BLaER1 treated with 17β-estradiol and CSF1 and Interleukin-3, amounts not matched to agents 10 nM and 100 nM (cell line): ENCODE results near the gene NTM.
"Not testable (repeated sequence)": the region's sequence is repeated elsewhere in the genome, so short reads cannot be mapped to it uniquely, and the experiment has no call there.

Experiments
- H3K27ac ChIP-seq, 11 experiments: shearing (Covaris generic); formaldehyde crosslinking; 2 replicates each; pipeline ENCODE4 v1.8.1; 2022
- H3K27me3 ChIP-seq, 11 experiments: shearing (Covaris generic); formaldehyde crosslinking; 2 replicates each; pipeline ENCODE4 v1.8.1; 2022
- H3K36me3 ChIP-seq, 11 experiments: shearing (Covaris generic); formaldehyde crosslinking; 2 replicates each; pipeline ENCODE4 v1.8.1; 2022
- H3K4me1 ChIP-seq, 10 experiments: shearing (Covaris generic); formaldehyde crosslinking; 2 replicates each; pipeline ENCODE4 v1.8.1; 2022
- H3K4me2 ChIP-seq, 11 experiments: shearing (Covaris generic); formaldehyde crosslinking; 2 replicates each; pipeline ENCODE4 v1.8.1; 2022
- H3K4me3 ChIP-seq, 10 experiments: shearing (Covaris generic); formaldehyde crosslinking; 2 replicates each; pipeline ENCODE4 v1.8.1; 2022
- H3K9ac ChIP-seq, 11 experiments: shearing (Covaris generic); formaldehyde crosslinking; 2 replicates each; pipeline ENCODE4 v1.8.1; 2022
- H3K9me3 ChIP-seq, 11 experiments: shearing (Covaris generic); formaldehyde crosslinking; replicated peaks in 1 of 11; 2 replicates each; pipeline ENCODE4 v1.8.1; 2022
- H4K20me1 ChIP-seq, 11 experiments: shearing (Covaris generic); formaldehyde crosslinking; 2 replicates each; pipeline ENCODE4 v1.8.1; 2022
- Cebpa-rat ChIP-seq, 11 experiments: shearing (Covaris generic); IDR thresholded peaks; 2 replicates each; pipeline ENCODE4 v1.8.1; 2022

NTM gene

GRCh38 chr11:132365650-132366049, 995.2 kb downstream of the NTM start:
- TF ChIP-seq Cebpa-rat (IDR thresholded peaks at IDR 0.05): no peak
- H3K9ac ChIP-seq: no peak overlapping the region
- H3K27me3 ChIP-seq: no peaks in the 10 kb centered on the region
- no peak overlapping the region for H3K4me3 ChIP-seq
- no peaks in the 10 kb centered on the region for H3K9me3 ChIP-seq
- H3K36me3 ChIP-seq: no peaks in the 10 kb centered on the region
- H4K20me1 ChIP-seq: no peaks in the 10 kb centered on the region
- H3K27ac ChIP-seq: no peak overlapping the region
- no peaks in the 10 kb centered on the region for H3K4me1 ChIP-seq
- H3K4me2 ChIP-seq: no peak overlapping the region

- H3K9me3 ChIP-seq: no peaks in the 10 kb centered on the region
- H3K9ac ChIP-seq: no peak overlapping the region
- H3K4me3 ChIP-seq: no peak overlapping the region
- no peak overlapping the region for H3K27ac ChIP-seq
- H3K36me3 ChIP-seq: no peaks in the 10 kb centered on the region
- no peak overlapping the region for H3K4me2 ChIP-seq
- no peaks in the 10 kb centered on the region for H4K20me1 ChIP-seq
- TF ChIP-seq Cebpa-rat (IDR thresholded peaks at IDR 0.05): no peak
- H3K4me1 ChIP-seq: no peaks in the 10 kb centered on the region
- no peaks in the 10 kb centered on the region for H3K27me3 ChIP-seq
Measured at GRCh38 chr11:132367293-132367692, 996.9 kb downstream of the NTM start.

- not testable (repeated sequence) for H3K4me1 ChIP-seq, H3K27ac ChIP-seq, H4K20me1 ChIP-seq, H3K4me3 ChIP-seq, H3K27me3 ChIP-seq, H3K4me2 ChIP-seq, H3K36me3 ChIP-seq, H3K9ac ChIP-seq, H3K9me3 ChIP-seq
Measured at GRCh38 chr11:132370114-132370513, 999.7 kb downstream of the NTM start.

- H3K4me3 ChIP-seq: no peak overlapping the region
- peaks cover 0 to 3% (median 0%) of the 10 kb centered on the region in 11 experiments; a peak in 2 of 22 replicates for H3K9me3 ChIP-seq
Measured at GRCh38 chr11:132373405-132374143, 1003.2 kb downstream of the NTM start.

GRCh38 chr11:132379540-132379939, 1009.1 kb downstream of the NTM start:
- no peaks in the 10 kb centered on the region for H3K27me3 ChIP-seq
- H3K9me3 ChIP-seq: peaks cover 9 to 36% (median 24%) of the 10 kb centered on the region in 11 experiments; a peak in 19 of 22 replicates
- TF ChIP-seq Cebpa-rat (IDR thresholded peaks at IDR 0.05): no peak

More at GRCh38 chr11:132373405-132374143, 1003.2 kb downstream of the NTM start:
- H3K27ac ChIP-seq: no peak overlapping the region
- no peak for TF ChIP-seq Cebpa-rat (IDR thresholded peaks at IDR 0.05)
- no peaks in the 10 kb centered on the region for H3K27me3 ChIP-seq
- no peaks in the 10 kb centered on the region for H3K4me1 ChIP-seq
- no peak overlapping the region for H3K9ac ChIP-seq
- H4K20me1 ChIP-seq: no peaks in the 10 kb centered on the region
- no peaks in the 10 kb centered on the region for H3K36me3 ChIP-seq
- H3K4me2 ChIP-seq: no peak overlapping the region

More at GRCh38 chr11:132379540-132379939, 1009.1 kb downstream of the NTM start:
- Histone ChIP-seq H3K36me3 (no peaks in the 10 kb centered on the region), H3K4me1 (no peaks in the 10 kb centered on the region), H3K4me2 (no peak overlapping the region), H3K9ac (no peak overlapping the region), H3K4me3 (no peak overlapping the region), H4K20me1 (no peaks in the 10 kb centered on the region), H3K27ac (no peak overlapping the region)
